Endothelial cell of hepatic sinusoid (primary cell): ENCODE measurements around the gene DPT.

Experiments used
- in situ Hi-C: cut with HindIII; loops from 2 replicates; pipeline ENCODE4 v1.10.0; 2017; ENCODE audit warnings: low sequenced_read_pairs

Gene DPT

DNA sequence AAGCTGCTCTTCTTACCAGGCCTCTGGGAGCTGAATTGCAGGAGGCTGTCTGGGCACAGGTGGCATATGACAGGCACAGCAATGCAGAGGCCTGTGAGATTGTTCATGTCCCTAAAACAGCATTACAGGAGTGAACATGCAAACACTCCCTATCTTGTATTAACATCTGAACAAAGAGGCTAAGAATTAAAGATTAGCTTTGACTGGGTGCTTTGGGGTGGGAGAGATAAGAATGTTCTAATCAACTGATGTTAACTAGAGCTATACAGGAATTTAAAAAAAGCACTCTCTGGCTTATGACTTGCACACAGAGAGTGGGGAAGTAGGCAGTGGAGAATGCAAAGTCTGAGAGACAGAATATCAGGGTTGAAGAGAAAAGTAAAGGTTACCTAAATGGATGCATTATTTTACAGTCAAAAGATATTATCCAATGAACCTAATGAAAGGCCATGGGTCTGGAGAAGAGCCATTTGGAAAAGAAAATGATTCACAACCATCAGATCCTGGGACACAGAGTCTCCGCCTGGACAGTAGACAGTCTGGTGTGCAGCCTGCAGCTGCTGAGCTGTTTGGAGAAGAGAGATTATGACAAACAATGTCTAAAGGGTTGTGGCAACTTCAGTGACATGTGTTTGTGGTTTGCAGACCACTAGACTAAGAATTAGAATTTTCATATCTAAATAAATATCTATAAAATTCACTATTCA, 20.2 kb downstream of the DPT start:
- in situ Hi-C loops: loop anchor here (25.0 kb wide), 1 partner anchor 303 kb away; no protein-coding TSS in a partner anchor

DNA sequence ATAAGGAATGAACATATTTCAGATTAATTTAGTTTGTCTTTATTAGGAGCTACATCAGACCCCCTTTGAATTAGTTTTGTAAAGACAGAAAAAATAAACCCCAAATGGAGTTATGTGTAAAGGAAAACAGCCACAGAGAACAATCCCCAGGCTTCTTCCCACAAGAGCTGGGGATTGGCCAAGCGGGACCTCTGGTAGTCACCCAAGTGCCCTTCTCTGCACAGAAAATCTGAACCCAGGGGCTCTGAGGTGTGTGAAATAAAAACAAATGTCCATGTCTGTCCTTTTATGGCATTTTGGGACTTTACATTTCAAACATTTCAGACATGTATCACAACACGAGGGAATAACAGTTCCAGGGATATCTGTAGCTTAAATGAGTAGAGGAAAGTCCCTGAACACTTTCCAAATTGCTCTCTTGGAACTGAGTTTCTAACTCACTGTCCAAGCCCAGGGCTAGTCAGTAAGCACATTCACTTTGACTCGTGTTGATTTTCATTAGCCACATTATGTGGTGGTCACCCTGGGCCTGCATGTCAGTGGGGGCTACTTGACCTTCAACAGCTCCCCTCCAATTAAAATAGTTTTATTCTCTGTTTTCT, 22.5 kb downstream of the DPT start:
- in situ Hi-C loops: loop anchor here (25.0 kb wide), 1 partner anchor 306 kb away; no protein-coding TSS in a partner anchor

DNA sequence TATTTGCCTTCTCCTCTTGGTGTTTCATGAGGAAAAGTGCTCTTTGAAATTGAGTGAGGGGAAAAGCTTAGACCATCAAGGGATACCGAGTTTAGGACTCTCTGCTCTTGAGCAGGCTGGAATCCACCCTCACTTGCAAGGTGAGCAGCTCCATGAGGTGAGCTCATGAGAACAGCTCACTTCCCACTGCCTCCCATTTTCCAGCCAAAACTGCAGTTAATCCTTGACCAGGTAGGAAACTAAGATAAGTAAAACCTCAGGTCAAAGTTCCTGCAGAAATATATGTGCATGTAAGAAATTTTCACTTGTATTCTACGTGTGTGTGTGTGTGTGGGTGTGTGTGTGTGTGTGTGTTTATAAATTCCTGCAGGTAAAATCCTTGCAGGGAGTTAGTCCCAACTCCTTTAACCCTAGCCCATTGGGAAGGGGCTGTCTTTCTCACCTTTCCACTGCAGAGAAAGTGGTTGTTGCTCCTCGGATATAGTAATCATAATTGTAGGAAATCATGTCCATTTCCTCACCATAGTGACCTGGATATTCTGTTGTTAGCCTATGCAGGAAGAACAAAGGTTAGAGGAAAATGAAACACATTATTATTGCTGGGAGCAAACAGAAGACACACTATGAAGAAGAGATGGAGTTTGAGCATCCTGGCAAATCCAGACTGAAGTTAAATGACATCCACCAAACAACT, 28.3 kb downstream of the DPT start:
- in situ Hi-C loops: loop anchor here (25.0 kb wide), 1 partner anchor 312 kb away; no protein-coding TSS in a partner anchor

DNA sequence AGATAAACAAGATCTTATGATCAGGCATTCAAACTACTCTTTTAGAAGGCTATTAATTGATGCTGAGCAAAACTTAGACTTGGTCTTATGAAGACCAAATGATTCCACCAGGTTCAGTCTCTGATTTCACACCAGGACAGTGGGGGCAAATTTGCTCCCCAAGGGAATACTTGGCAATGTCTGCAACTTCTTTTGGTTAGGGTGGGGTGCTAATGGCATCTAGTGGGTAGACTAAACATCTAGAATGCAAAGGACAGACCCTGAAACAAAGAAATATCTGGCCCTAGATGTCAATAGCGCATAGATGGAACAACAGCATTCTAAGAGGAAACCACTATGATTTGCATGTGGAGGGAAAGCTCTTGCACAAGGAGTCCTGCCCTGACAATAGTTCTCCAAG, 30.6 kb downstream of the DPT start:
- in situ Hi-C loops: no loop called here

DNA sequence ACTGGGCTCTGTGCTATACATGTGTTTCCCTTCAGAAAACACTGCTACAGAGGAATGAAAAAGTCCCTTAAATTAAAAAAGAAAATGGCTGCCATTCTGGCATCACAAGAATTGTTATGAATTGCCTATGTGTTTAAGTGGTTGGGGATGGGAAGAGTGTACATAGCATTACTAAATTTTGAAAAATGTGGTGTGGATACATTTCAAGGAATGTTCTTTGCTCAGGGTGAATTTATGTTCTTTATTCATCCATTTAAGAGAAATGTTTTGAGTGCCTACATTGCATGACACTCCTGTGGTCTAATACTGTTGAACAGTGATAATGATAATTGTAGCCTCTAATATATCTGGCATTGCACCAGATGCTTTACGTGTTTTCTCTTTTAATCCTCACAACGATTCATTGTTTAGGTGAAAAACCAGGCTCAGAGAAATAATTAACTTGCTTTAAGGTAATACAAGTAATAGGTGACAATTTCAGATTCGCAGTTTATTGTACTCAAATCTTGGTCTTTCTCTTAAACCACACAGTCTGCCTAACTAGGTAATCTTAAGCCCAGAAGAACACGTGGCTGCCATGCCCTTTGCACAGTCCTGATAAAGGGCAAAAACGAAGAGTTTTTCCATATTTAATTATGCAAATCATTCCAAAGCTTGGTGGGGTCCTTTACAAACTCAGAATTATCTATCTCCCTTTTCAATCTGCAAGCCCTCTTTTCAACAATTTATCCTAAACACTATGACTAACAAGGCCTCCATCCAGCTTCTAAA, 31.5 kb downstream of the DPT start:
- in situ Hi-C loops: no loop called here

DNA sequence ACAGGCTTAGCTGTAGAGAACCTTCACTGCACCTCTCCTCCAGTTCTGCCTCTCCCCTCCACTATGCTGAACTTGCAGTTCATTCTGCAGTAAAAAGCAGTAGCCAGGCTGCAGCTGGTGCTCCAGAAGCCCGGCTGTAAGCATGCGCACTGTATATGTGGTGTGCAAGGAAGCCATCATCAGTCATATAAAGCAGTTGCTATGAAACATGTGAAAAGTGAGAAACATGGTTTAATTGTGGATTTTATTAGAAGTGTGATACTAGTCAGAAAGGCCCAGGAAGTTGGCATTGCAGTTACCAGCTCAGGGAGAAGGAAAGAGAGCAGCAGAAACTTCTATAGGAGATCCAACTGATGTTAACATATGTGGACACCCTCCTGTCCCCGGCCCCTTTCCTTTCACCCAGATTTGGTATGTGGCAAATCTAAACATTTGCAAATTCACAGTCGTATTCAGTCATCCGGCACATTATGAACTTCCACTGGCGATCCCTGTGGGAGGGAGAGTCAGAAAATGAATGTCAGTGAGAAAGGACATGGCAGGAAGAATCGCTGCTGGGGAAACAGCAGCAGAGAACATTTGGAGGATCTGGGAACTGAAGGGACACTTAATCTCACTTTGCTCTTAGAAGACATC, 32.8 kb downstream of the DPT start:
- in situ Hi-C loops: no loop called here

DNA sequence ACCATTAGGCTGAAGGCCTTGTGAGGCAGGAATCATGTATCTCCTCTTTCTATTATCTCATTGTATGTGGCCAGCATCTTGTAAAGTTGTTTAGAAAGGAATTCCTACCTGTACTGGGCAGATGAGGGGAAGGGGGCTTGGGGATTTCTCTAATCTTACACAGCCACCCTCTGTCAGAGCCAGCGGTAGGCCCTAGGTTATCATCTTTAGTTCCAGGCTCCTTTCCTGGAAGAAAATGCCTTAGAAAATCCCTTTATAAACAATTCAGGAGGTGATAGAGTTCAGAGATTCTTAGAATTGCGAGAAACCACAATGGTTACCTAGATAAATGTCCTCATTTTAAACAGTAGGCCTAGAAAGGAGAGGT, 35.2 kb downstream of the DPT start:
- in situ Hi-C loops: no loop called here

DNA sequence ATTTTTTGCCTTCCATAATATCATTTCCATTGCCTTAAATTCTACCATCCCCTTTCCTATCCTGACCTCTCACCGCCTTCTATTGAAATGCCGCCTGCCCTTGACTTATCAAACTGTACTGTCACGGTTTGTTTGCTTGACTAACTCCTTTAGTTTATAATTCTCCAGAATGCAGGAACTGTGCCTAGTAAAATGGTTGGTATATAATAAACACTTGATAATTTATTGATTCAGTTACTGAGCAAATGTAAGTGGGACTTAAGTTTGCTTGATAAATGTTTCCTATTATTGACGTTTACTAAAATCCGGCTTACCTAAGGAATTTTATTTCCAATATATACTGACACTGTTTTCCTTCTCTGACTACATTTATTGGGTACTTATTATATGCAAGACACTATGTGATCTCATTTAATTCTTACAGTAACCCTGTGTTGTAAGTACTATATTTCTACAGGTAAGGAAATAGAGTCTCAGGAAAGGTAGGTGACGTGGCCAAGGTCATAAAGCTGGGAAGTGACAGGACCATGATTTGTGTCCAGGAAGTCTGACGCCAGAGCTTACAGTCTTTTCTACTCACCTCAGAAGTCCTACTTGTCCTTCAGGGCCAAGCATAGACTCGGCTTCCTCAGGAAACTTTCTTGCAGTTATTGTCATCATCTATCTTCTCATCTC, 35.7 kb downstream of the DPT start:
- in situ Hi-C loops: no loop called here

DNA sequence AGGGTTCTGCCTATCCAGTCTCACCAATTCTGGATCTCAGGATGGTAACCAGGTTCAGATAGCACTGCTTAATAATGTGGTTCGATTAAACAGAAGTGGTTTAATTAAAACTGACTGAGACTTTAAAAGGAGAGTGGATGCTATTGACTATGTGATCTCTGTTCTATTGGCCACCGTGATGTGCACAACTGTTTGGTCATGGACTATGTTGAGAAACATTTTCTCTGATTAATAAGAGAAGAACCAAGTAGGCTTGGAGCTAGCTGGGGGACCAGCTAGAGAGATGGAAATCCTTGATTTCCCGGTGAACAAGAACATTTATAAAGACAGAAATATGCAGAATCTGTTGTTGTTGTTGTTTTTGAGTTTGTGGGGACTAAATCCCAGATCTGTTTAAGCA, 36.5 kb downstream of the DPT start:
- in situ Hi-C loops: no loop called here

DNA sequence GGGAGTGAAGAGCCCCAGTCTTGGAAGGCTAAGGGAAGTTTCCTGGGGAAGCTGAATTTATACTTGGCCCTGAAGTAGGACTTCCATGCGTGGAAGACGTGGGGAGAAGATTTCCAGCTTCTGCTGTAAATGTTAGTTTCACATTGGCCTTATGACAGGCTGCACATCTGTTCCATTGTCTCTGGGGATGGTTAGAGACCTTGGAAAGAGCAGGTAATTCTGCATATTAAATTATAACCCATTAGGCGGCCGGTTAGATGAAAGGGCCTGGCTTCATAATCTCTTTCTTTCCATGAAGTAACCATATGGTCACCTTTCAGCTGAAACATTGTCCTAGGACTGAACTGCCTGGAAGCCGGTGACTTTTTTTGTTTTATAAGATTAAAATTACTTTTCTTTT, 37.5 kb downstream of the DPT start:
- in situ Hi-C loops: no loop called here

DNA sequence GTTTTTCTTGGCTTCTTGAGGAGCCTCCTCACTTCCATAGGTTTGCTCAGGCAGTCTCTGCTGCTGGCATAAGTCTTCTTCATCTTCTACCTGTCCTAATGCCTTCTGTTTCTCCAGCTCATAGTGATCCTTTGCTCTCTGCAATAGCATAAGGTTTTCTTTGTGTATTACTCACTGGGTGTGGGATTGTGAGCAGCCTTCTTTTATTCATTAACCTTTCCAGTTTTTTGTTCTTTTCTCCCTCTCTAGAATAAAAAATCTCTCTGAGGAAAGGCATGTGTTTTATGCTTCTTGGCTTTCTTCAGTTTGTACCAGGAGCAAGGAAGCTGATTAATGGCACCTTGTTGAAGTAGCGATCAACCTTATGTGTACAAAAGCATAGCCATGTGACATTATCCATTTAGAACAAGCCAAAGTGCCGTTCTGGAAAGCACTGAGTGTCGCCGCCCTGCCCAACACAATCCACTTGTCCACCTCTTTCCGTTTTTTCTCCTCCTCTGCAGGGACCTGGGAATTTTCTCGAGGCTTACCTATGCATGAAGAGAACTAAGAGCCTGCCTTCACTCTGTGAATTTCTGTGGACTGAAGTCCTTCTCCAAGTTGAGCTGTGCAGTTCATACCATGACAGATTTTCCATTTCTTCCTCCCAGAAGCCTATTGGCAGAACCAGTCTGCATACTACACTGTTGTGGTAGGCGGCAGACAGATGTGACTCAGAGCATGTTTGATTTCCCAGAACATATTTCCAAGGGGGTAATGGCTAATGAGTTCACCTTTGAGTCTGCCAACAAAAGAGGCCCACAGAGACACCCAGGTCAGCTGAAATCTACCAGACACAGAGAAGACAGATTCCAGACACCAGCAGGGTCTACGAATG, 39.0 kb downstream of the DPT start:
- in situ Hi-C loops: no loop called here

DNA sequence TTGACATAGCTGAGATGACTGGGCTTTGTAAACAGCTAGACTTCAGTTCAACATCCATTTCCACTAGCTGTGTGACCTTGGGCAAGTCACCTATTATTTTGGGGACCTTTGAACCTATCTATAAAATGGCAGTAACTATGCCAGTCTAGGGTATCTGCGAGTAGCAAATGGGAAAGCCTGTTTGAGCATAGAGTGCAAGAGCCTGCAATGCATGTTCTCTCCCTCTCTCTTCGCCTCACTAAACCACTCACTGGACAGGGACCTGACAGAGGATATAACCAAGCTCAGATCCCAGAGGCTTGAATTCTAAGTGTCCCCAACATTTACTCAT, 39.7 kb downstream of the DPT start:
- in situ Hi-C loops: no loop called here

DNA sequence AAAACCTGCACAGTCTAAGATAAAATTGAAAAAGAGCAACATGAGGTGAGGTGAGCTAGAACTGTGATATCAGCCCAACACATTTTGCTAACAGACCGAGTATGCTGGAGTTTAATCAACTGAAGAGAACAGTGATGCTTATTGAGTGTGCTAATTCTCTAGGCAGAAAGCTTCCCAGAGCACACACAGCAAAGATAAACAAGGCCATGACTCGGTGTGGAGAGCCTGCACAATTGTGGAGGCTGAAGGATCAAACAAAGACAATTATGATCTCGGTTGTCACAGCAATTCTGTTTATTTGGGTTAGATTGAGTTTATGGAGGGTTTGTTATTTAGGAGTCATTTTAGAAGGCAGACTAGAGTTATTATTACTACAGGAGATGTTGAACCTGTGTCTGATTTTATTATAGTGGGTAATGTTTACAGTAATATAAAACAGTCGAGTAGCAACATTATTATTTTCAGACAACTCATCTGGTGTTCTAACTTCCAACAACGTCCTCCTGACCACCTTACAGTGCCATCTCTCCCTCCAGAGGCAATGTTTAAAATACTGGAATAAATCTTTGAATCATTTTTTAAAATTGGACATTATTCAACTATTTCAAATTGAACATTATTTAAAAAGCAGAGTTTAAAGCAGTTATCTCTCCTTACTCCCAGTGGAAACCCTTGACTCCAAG, 40.2 kb downstream of the DPT start:
- in situ Hi-C loops: no loop called here

DNA sequence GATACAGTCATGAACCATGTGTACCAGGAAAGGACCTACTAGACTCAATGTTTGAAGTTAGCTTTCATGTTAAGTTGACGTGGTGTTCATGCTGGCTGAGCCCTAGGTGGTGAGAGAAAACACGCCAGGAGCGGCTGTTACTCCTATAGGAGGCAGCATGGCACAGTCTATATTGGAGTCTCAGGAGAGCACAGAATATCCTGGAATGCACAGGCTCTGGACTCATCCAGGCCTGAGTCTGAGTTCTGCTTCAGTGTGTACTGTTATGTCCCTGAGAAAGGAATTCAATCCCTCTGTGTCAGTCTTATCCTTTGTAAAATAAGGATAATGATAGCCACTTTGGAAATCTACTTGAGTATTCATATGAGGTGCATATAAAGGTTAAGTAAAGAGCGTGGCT, 41.2 kb downstream of the DPT start:
- in situ Hi-C loops: no loop called here

DNA sequence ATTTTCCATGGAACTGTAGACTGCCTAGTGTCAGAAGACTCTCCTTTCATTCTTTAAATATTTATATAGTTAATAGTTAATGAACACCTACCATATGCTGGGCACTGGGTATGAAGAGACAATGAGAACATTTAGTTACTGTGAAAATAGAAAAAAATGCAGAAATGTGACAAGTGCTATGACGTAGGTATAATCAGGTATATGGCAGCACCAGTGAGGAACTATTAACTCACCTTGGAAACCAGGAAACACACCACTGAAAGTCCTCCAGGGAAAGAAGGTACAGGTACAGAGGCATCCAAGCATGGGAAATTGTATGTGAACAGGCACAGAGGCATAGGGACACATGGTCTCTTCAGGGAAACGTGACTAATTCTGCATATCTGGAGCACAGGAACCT, 42.3 kb downstream of the DPT start:
- in situ Hi-C loops: no loop called here

DNA sequence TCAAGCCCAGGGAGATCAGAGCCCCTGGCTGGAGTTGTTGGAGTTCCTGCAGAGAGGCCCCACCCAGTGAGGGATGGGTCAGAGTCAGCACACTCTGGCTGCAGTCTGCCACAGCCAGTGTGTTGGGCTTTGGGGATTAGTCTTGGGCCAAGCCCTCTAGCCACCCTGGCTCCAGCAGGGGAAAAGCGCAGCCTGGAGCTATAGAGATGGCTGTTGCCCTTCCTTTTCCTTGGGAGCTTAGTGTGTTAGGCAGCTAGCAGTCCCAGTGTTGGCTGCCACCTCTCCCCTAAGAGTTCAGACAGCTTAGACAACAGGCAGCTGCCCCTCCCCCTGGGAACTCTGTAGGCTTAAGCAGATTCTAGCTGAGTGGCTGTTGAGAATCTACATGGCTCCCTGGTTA, 45.1 kb downstream of the DPT start:
- in situ Hi-C loops: no loop called here

DNA sequence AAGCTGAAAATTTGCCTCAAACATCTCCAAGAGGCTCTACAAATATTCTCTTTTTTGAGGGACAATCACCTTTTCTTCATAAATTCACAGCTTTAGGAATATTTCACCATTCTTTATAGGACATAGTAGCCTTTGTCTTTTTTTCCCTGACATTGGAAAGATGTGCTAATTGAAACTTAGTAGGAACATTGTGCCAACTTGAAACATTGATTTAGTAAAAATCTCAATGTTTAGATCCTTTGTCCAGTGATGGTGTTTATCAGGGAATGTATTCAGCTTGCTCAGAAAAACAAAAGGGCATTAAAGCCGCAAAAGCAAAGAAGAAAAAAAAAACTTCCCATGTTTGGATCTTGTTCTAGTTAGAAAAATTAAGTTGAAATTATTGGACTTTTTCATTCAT, 52.1 kb downstream of the DPT start:
- in situ Hi-C loops: no loop called here

DNA sequence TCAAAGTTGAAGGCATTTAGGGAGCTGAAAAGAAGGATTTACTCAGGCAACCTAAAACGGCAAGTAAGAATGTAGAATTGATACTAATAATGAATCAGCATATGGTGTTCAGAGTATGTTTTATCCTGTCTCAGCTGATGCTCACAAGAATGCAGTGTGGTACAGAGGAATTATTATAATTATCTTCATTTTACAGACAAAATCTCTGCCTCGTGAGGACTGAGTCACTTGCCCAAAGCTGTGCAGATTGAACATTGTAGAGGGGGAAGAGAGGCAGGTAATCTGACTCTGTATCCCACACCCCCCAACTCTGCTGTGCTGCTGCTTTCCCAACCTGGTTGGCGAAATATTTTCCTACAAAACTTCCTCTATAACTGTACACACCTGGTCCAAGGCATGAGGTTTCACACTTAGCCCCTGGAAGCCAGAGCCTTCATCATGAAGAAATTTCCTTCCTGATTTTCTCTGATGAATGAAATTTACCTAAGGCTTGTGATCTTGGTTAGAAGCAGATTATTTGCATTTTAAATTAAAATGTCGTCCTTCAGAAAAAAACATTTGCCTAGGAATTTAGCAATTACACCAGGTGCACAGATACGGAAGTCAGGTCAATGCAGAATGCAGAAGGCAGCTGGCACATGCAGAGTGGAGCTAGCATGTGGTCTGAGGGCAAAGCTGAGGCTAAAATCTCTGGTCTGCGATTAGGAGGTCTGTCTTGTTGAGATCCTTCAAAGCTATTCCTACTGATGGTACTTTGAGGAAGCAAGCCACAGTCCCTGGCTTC, 52.8 kb downstream of the DPT start:
- in situ Hi-C loops: no loop called here
